Common myeloid progenitor, CD34-positive (primary cell): Measurements from ENCODE around the gene COIL.

Source experiments
- CTCF ChIA-PET: fragments of 350-600 bp; sonication (Branson Sonifier 250); formaldehyde crosslinking; loops from one replicate; lab custom pipeline; 2021; ENCODE audit warnings: antibody characterized with exemption; lab: Charles Lee
- POLR2A ChIA-PET: fragments of 350-600 bp; sonication (Branson Sonifier 250); formaldehyde crosslinking; loops from one replicate; lab custom pipeline; 2021; ENCODE audit warnings: antibody characterized with exemption; lab: Charles Lee
- DNase-seq, 3 donors: peaks; one replicate each; pipeline versions ENCODE4 v3.0.0 to v3.0.0-alpha.2; 2013
- H3K27ac ChIP-seq, 2 experiments: 1 replicate in 1 of 2; 2 replicates in 1 of 2; pipeline ENCODE4 v1.7.0; 2013; ENCODE audit warnings: inconsistent platforms in 2 of 2, low read length in 2 of 2, mild to moderate bottlenecking in 2 of 2, low read depth in 1 of 2, moderate library complexity in 1 of 2; ENCODE audit not compliant: severe bottlenecking in 2 of 2, insufficient read depth in 1 of 2, poor library complexity in 1 of 2
- H3K27me3 ChIP-seq, 5 experiments: replicated peaks in 2 of 5; 1 replicate in 3 of 5; 2 replicates in 2 of 5; pipeline versions ENCODE4 v1.6.1 to v1.7.0; 2013; ENCODE audit warnings: low read length in 4 of 5, mild to moderate bottlenecking in 2 of 5, moderate library complexity in 2 of 5, inconsistent platforms in 1 of 5; ENCODE audit not compliant: insufficient read depth in 5 of 5, control insufficient read depth in 4 of 5
- H3K36me3 ChIP-seq, 4 experiments: 1 replicate in 2 of 4; 2 replicates in 2 of 4; pipeline versions ENCODE4 v1.6.1 to v1.7.0; 2013; ENCODE audit warnings: low read length in 3 of 4, control low read depth in 1 of 4, mild to moderate bottlenecking in 1 of 4; ENCODE audit not compliant: control insufficient read depth in 4 of 4, insufficient read depth in 4 of 4
- H3K4me1 ChIP-seq, 4 experiments: 1 replicate in 3 of 4; 2 replicates in 1 of 4; pipeline versions ENCODE4 v1.6.1 to v1.7.1; 2013; ENCODE audit warnings: low read length in 3 of 4, mild to moderate bottlenecking in 3 of 4, control low read depth in 1 of 4, inconsistent platforms in 1 of 4, moderate library complexity in 1 of 4; ENCODE audit not compliant: control insufficient read depth in 4 of 4, insufficient read depth in 4 of 4; ENCODE audit errors: control extremely low read depth in 1 of 4
- H3K4me3 ChIP-seq, 7 experiments: 1 replicate in 4 of 7; 2 replicates in 3 of 7; pipeline versions ENCODE4 v1.5.1 to v1.7.0; 2013; ENCODE audit warnings: mild to moderate bottlenecking in 7 of 7, low read length in 6 of 7, moderate library complexity in 6 of 7, inconsistent platforms in 2 of 7, low read depth in 2 of 7, control low read depth in 1 of 7; ENCODE audit not compliant: insufficient read depth in 4 of 7, control insufficient read depth in 1 of 7; ENCODE audit errors: extremely low read depth in 1 of 7
- H3K9me3 ChIP-seq, 5 experiments: 1 replicate in 4 of 5; 2 replicates in 1 of 5; pipeline versions ENCODE4 v1.6.1 to v1.7.1; 2013; ENCODE audit warnings: low read length in 4 of 5, mild to moderate bottlenecking in 2 of 5, inconsistent platforms in 1 of 5, low read depth in 1 of 5, moderate library complexity in 1 of 5; ENCODE audit not compliant: control insufficient read depth in 4 of 5, insufficient read depth in 2 of 5; ENCODE audit errors: control extremely low read depth in 1 of 5
- WGBS: methylation state at CpG from one replicate; pipeline ENCODE4 v1.1.5; 2013; ENCODE audit not compliant: insufficient coverage; 5-methylcytosine and 5-hydroxymethylcytosine counted together

Gene COIL

DNA sequence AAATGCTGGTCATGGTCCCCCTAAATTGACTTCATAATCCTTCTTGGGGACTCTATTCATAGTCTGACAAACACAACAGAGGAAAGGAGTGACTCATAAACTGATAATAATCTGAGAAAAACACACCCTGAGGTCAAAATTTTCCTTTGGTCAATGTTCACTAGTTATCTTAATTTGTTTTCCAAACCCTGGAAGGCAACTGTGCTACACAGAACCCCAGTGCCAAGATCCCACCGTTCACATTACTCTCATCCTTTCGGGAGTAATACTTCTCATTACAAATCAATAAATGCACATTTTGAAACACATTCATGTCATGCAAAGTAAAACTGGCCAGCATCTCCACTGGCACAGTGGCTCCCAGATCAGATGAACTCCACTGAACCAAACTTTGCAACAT, 23.2 kb downstream of the COIL start:
- no peaks in the 10 kb centered on the region for H3K9me3 ChIP-seq
- peak overlapping the region in 1 of 2 experiments; percentile 17 for H3K27ac ChIP-seq
- peaks cover 2 to 9% (median 4%) of the 10 kb centered on the region in 4 experiments for H3K4me1 ChIP-seq
- WGBS, result 100% methylated on average over 1 of the region's 2 CpGs
- no peak for DNase-seq
- ChIA-PET CTCF (interaction anchor here (0.8 kb wide), 1 partner anchor 118 kb away, joined by 3 read pairs; no protein-coding TSS in a partner anchor), POLR2A (no interaction called here)
- peaks cover 5 to 62% (median 26%) of the 10 kb centered on the region in 4 experiments for H3K36me3 ChIP-seq
- H3K27me3 ChIP-seq, result no peaks in the 10 kb centered on the region
- H3K4me3 ChIP-seq, result no peak overlapping the region

DNA sequence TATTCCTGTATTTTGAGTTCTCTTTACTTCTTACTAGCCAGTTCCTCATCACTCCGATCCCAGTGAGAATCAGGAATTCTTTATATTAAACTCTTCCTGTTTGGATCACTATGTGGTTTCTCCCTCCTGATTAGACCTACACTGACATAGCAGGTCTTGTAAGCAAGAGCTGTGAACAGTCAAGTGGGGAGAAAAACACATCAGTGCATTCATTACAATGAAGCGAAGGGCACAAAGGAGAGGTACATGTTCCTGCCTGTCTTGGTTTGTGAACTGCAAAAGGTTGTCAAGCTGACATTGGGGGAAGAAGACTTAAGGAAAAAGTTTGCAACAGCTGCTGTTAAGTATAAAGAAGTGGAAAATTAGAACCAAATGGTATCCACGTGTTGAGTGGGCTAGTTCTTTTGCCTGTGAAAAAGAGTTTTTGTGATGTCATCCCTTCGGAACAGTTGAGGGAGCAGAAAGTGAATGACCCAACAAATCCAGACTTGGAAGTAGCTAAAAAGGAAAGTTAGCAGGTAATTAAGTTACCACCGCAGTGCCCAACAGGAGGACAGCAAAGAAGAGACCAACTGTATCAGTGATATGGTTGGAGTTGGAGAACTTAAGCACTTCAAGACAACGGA, 24.0 kb downstream of the COIL start:
- H3K27ac ChIP-seq, result no peak overlapping the region
- POLR2A ChIA-PET, result no interaction called here

DNA sequence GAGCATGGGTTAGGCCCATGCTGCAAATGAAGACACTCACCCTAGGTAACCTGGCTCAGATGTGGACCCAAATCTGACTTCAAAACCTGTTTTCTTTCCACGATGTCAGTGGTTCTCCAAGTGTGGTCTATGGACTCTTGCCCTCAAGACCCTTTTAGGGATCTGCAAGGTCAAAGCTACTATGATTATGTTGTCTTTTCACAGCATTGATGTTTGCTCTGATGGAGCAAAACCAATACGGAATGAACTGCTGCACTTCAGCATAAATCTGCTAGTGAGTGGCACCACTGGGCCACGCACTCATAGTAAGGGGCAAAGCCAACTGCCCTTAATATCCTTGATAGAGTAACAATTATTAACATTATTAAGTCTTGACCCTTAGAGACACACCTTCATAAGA, 25.4 kb downstream of the COIL start:
- Histone ChIP-seq H3K27me3 (no peaks in the 10 kb centered on the region), H3K4me3 (no peak overlapping the region), H3K27ac (no peak overlapping the region), H3K4me1 (peaks cover 2 to 9% (median 4%) of the 10 kb centered on the region in 4 experiments), H3K36me3 (peaks cover 5 to 53% (median 19%) of the 10 kb centered on the region in 4 experiments), H3K9me3 (peaks cover 0 to 13% (median 0%) of the 10 kb centered on the region in 5 experiments)
- no peak for DNase-seq
- ChIA-PET POLR2A (no interaction called here), CTCF (interaction anchor here (1.1 to 2.0 kb wide), 2 partner anchors 42 to 116 kb away, joined by 5 read pairs; no protein-coding TSS in a partner anchor)
- WGBS, result 95% methylated on average over 2 of the region's 3 CpGs

More for the DNA sequence above, 24.0 kb downstream of the COIL start:
- Histone ChIP-seq H3K9me3 (peaks cover 0 to 3% (median 0%) of the 10 kb centered on the region in 5 experiments), H3K27me3 (no peaks in the 10 kb centered on the region), H3K4me3 (no peak overlapping the region), H3K36me3 (peaks cover 5 to 63% (median 25%) of the 10 kb centered on the region in 4 experiments), H3K4me1 (peaks cover 2 to 9% (median 4%) of the 10 kb centered on the region in 4 experiments)
- CTCF ChIA-PET, result interaction anchor here (0.6 to 2.0 kb wide), 4 partner anchors 9 to 117 kb away, joined by 3 to 5 read pairs (median 4); no protein-coding TSS in a partner anchor
- WGBS, result 93% methylated on average over 6 of the region's 6 CpGs
- DNase-seq, result no peak

DNA sequence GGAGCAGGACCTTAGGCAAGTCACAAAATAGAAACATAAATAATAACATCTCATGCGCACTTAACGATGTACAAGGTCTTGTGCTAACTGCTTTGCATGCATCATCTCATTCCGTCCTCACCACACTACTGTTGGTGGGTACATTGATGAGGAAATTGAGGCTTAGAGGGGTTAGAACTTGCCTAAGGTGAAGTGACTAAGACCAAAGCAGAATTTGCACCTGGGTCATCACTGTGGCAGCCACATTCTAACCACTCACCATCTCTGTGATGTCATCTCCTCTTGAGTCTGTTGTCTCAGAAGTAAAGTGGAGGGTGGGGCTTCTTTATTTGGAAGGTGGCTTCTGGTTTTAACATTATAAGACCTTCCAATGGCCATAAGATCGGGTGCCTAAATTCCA, 26.6 kb downstream of the COIL start:
- Histone ChIP-seq H3K4me3 (no peak overlapping the region), H3K27ac (no peak overlapping the region), H3K4me1 (peaks cover 0 to 7% (median 2%) of the 10 kb centered on the region in 4 experiments), H3K27me3 (no peaks in the 10 kb centered on the region), H3K9me3 (peaks cover 0 to 18% (median 4%) of the 10 kb centered on the region in 5 experiments), H3K36me3 (peaks cover 5 to 45% (median 18%) of the 10 kb centered on the region in 4 experiments)
- POLR2A ChIA-PET, result no interaction called here
- CTCF ChIA-PET, result no interaction called here
- 100% methylated on average over 1 of the region's 4 CpGs for WGBS
- DNase-seq, result no peak

DNA sequence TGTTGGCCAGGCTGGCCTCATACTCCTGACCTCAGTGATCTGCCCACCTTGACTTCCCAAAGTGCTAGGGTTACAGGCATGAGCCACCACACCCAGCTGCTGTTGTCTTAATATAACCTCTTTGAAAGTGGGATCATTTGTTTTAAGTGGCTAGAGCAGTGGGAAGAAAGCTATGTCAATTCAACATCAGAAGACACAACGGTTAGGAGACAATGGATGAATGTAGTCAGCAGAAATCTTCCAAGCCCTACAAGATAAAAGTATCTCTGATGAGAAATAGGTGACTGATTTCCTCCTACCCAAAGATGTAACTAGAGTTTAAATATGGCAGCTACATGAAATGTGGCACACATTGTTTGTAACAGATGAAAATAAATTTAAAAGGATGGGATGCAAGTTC, 27.0 kb downstream of the COIL start:
- peaks cover 0 to 7% (median 2%) of the 10 kb centered on the region in 4 experiments for H3K4me1 ChIP-seq
- POLR2A ChIA-PET, result no interaction called here
- peaks cover 5 to 42% (median 17%) of the 10 kb centered on the region in 4 experiments for H3K36me3 ChIP-seq
- no CpG with 5 or more reads among the region's 1 CpG for WGBS
- no peaks in the 10 kb centered on the region for H3K27me3 ChIP-seq
- CTCF ChIA-PET, result no interaction called here
- peaks cover 0 to 18% (median 4%) of the 10 kb centered on the region in 5 experiments for H3K9me3 ChIP-seq
- no peak overlapping the region for H3K4me3 ChIP-seq
- DNase-seq, result no peak
- no peak overlapping the region for H3K27ac ChIP-seq

DNA sequence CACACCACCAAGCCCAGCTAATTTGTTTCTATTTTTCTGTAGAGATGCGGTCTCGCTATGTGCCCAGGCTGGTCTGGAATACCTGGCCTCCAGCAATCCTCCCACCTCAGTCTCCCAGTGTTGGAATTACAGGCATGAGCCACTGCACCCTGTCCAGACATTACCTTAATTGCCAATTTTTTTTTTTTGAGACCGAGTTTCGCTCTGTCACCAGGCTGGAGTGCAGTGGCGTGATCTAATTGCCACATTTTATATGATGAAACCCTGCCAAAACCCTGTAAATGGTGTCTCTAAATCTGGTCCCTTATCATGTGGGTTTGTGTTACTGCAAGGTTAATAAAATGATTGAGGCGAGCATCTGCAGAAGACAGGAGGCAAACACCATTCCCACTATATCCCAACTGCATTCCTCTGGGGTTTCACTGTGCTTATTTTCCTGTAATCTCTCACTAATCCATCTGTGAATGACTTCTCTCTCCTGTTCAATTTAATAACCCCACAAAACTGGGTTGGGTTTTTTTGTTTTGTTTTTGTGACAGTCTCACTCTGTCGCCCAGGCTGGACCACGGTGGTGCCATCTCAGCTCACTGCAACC, 27.6 kb downstream of the COIL start:
- no peak overlapping the region for H3K27ac ChIP-seq
- H3K27me3 ChIP-seq, result no peaks in the 10 kb centered on the region
- ChIA-PET CTCF (interaction anchor here (1.5 kb wide), 1 partner anchor 8 kb away, joined by 5 read pairs; no protein-coding TSS in a partner anchor), POLR2A (no interaction called here)
- no peak overlapping the region for H3K4me3 ChIP-seq
- no peak for DNase-seq
- H3K36me3 ChIP-seq, result peaks cover 5 to 40% (median 17%) of the 10 kb centered on the region in 4 experiments
- 100% methylated on average over 5 of the region's 8 CpGs for WGBS
- H3K4me1 ChIP-seq, result peaks cover 0 to 5% (median 2%) of the 10 kb centered on the region in 4 experiments
- H3K9me3 ChIP-seq, result peaks cover 0 to 21% (median 4%) of the 10 kb centered on the region in 5 experiments
